ENCODE data around the gene HTATIP2.
"Not testable (repeated sequence)": the region's sequence is repeated elsewhere in the genome, so short reads cannot be mapped to it uniquely, and the experiment has no call there.

DNA sequence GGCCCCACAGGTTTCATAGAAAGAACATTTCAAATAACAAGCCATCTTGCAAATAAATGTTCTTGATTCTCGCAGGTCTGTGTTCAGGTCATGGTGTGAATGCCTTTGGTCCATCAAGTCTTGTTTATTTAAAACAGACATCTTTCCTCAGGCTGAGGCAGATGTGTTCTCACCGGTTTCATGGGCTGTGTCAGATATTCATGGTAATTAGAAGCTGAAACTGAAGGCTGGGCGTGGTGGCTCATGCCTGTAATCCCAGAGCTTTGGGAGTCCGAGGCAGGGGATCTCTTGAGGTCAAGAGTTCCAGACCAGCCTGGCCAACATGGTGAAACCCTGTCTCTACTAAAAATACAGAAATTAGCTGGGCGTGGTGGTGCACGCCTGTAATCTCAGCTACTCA lies 2.0 kb downstream of the HTATIP2 start:
- TF ChIP-seq CTCF (IDR thresholded peaks at IDR 0.05); ZFX (IDR thresholded peaks at IDR 0.05; ENCODE audit: borderline replicate concordance): not testable (repeated sequence)

Data from 22Rv1 (cell line).